Measurements from ENCODE around the gene VILL. TPM values are rescaled to one million over a fixed set of nuclear protein-coding genes. Genes with fewer than 3 reads are reported as not detected.

Gene VILL
- polyA plus RNA-seq (2011; rRNA removed) = 4.9 and 8.8 TPM in 2 replicates
- 7.2 and 11.8 TPM in 2 replicates for polyA minus RNA-seq (2011; rRNA and poly(A)+ RNA removed)

DNA sequence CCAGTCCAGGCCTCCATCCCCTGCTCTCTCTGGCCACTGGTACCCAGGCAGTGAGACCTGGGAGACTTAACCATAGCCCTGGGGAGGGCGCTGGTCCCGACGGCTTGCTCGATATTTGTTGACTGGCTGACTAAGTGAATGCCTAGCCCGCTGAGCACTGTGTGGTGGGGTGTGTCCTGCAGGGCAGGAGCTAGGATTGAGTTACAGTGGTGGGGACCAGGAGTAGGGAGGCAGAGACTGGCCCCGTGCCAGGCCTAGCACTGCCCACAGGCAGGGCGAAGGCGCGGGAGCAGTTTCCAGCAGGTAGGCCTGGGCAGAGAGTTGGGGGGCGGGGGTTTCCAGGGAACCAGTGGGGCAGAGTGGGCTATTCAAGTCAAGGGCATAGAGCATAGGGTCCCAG, at the start of gene VILL:
Gene VILL (plus strand): TSS at position 260 of the 400 bp plus-strand sequence. CDS start 2,887 bp downstream, outside the sequence.
- ChIA-PET POLR2A (no interaction called here), CTCF (no interaction called here)
- H3K36me3 ChIP-seq (ENCODE audit: control insufficient read depth, insufficient read depth, low read length) = no peaks in the 10 kb centered on the region
- H3K4me3 ChIP-seq (ENCODE audit: low read depth, low read length) = no peak within 1 kb of the TSS
- no peaks in the 10 kb centered on the region for H3K27me3 ChIP-seq (ENCODE audit: control insufficient read depth, insufficient read depth, low read length)
- TF ChIP-seq CTCF (IDR thresholded peaks at IDR 0.05; ENCODE audit: insufficient read depth, low read depth, low read length) = no peak
- no peak for DNase-seq (ENCODE audit: low read depth)

- ChIA-PET POLR2A (no interaction called here), CTCF (interaction anchor here (1.3 kb wide), 1 partner anchor 85 kb away, joined by 3 read pairs; no protein-coding TSS in a partner anchor)
- DNase-seq (ENCODE audit: low read depth) = no peak
- no peak overlapping the region for H3K4me3 ChIP-seq (ENCODE audit: low read depth, low read length)
- TF ChIP-seq CTCF (IDR thresholded peaks at IDR 0.05; ENCODE audit: insufficient read depth, low read depth, low read length) = no peak
- H3K27me3 ChIP-seq (ENCODE audit: control insufficient read depth, insufficient read depth, low read length) = no peaks in the 10 kb centered on the region
- H3K36me3 ChIP-seq (ENCODE audit: control insufficient read depth, insufficient read depth, low read length) = no peaks in the 10 kb centered on the region
Observed at GRCh38 chr3:37941608-37942508, 48.7 kb upstream of the VILL start.

DNA sequence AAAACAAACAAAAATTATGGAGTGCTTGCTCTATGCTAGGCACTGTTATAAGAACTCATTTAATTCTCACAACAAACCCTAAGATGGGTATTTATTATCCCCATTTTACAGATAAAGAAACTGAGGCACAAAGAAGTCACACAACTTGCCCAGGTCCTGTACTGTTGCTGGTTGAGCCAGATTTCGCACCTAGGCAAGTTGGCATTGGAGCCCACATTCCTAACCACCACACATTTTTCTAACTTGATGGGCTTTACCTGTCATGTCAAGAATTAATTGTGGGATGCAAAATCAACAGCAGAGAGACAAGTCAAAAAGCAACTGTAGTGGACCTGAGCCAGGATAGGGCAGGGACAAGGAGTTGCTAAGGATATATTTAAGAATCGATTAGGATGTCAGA, 47.9 kb upstream of the VILL start:
- TF ChIP-seq CTCF (IDR thresholded peaks at IDR 0.05; ENCODE audit: insufficient read depth, low read depth, low read length) = no peak
- no peaks in the 10 kb centered on the region for H3K27me3 ChIP-seq (ENCODE audit: control insufficient read depth, insufficient read depth, low read length)
- no peaks in the 10 kb centered on the region for H3K36me3 ChIP-seq (ENCODE audit: control insufficient read depth, insufficient read depth, low read length)
- POLR2A ChIA-PET = no interaction called here
- CTCF ChIA-PET = no interaction called here
- H3K4me3 ChIP-seq (ENCODE audit: low read depth, low read length) = no peak overlapping the region
- DNase-seq (ENCODE audit: low read depth) = no peak

DNA sequence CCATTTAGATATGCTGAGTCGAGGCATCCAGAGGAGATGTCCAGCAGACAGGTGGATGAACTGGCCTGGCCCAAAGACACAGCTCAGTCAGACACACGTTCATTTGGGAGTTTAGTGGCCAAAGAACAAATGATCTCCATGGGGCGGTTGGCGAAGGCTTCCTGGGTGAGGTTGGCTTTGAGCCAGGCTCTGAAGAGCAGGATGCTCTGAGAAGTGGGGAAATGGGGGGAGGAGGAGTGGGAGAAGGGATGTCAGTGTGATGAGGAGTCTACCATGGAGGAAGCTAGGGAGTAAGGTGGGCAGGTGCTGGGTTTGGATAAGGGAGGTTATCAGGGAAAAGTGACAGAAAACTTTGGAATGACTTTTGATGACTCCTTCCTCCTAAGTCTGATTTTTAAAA, 47.5 kb upstream of the VILL start:
- Histone ChIP-seq H3K27me3 (ENCODE audit: control insufficient read depth, insufficient read depth, low read length) (no peaks in the 10 kb centered on the region), H3K4me3 (ENCODE audit: low read depth, low read length) (no peak overlapping the region), H3K36me3 (ENCODE audit: control insufficient read depth, insufficient read depth, low read length) (no peaks in the 10 kb centered on the region)
- no peak for TF ChIP-seq CTCF (IDR thresholded peaks at IDR 0.05; ENCODE audit: insufficient read depth, low read depth, low read length)
- DNase-seq (ENCODE audit: low read depth) = no peak
- ChIA-PET CTCF (no interaction called here), POLR2A (no interaction called here)

DNA sequence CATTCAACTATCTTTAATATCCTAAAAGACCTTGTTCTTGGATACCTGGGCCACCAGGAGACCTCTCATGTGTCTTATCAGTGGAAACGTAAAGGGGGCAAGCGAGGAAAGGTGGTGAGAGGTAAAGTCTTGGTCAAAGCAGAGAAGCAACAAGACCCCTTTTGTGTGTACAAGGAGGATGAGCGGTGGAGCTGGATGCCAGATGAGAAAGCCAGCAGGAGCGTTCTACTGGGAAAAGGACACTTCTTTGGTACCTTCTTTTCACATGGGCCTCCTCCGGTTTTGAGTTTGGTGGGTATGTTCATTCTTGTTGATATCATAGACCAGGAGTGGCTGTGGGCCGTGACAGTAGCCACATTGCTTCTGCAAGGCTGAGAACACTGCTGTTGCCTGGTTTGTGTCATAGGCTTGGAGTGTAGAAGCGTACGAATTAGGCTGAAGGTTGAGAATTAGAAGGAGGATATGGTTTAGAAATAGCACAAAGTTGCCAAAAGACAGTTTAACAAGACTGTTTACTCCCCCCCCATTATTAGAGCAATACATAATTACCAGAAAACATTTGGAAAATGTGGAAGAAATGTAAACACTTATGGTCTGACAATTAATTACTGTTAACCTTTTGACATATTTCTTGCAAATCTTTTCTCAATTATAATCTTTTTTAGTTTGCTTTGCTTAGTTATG, 46.8 kb upstream of the VILL start:
- TF ChIP-seq CTCF (IDR thresholded peaks at IDR 0.05; ENCODE audit: insufficient read depth, low read depth, low read length) = no peak
- no peak for DNase-seq (ENCODE audit: low read depth)
- no peaks in the 10 kb centered on the region for H3K36me3 ChIP-seq (ENCODE audit: control insufficient read depth, insufficient read depth, low read length)
- H3K4me3 ChIP-seq (ENCODE audit: low read depth, low read length) = no peak overlapping the region
- ChIA-PET CTCF (no interaction called here), POLR2A (no interaction called here)
- H3K27me3 ChIP-seq (ENCODE audit: control insufficient read depth, insufficient read depth, low read length) = no peaks in the 10 kb centered on the region

Data from BJ (cell line).